HL-60 (cell line): Measurements from ENCODE around the gene ZMAT5.

Experiments used
- GABPA ChIP-seq: IDR thresholded peaks from 2 replicates; pipeline ENCODE4 v1.6.1; 2012; ENCODE audit warnings: low read depth
- POLR2AphosphoS5 ChIP-seq: IDR thresholded peaks from 2 replicates; pipeline ENCODE4 v1.6.1; 2012; ENCODE audit warnings: low read depth
- TF ChIP-seq, protein P1 (sequence below): IDR thresholded peaks from one replicate; pipeline ENCODE4 v1.5.1; 2011; ENCODE audit warnings: low read length, control low read depth, inconsistent platforms; ENCODE audit not compliant: insufficient read depth

DNA sequence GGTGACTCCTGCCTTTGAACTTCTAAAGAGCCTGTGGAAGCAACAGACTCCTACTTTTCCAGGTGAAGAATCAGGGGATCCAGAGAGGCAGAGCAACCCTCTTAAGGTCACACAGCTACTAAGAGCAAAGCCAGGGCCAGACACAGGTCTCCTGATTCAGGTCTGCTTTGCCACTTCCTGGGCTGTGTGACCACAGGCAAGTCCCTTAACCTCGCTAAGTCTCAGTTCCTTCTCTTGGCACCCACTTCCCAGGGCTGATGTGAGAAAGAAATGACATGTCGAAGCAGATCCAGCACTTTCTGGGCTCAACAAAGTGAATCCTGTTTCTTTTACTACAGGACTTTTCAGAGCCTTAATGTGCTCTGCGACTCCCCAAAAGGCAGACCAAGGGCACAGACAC, 30.5 kb upstream of the ZMAT5 start:
- TF ChIP-seq, protein P1, sequence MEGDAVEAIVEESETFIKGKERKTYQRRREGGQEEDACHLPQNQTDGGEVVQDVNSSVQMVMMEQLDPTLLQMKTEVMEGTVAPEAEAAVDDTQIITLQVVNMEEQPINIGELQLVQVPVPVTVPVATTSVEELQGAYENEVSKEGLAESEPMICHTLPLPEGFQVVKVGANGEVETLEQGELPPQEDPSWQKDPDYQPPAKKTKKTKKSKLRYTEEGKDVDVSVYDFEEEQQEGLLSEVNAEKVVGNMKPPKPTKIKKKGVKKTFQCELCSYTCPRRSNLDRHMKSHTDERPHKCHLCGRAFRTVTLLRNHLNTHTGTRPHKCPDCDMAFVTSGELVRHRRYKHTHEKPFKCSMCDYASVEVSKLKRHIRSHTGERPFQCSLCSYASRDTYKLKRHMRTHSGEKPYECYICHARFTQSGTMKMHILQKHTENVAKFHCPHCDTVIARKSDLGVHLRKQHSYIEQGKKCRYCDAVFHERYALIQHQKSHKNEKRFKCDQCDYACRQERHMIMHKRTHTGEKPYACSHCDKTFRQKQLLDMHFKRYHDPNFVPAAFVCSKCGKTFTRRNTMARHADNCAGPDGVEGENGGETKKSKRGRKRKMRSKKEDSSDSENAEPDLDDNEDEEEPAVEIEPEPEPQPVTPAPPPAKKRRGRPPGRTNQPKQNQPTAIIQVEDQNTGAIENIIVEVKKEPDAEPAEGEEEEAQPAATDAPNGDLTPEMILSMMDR, result no peak
- no peak for TF ChIP-seq POLR2AphosphoS5
- TF ChIP-seq GABPA, result no peak
